Activated gamma-delta T cell treated with anti-CD3 and anti-CD28 coated beads, Interleukin-2, amount 50 U/mL, for 16 hours (primary cell): ENCODE data around the gene HEPACAM.
"Not testable (repeated sequence)": the region's sequence is repeated elsewhere in the genome, so short reads cannot be mapped to it uniquely, and the experiment has no call there.

Experiments used
- DNase-seq: peaks from one replicate; pipeline ENCODE4 v3.0.0-alpha.2; 2020; ENCODE audit warnings: low read depth

The HEPACAM gene

GRCh38 chr11:124935548-124936514, at the start of gene HEPACAM:
HEPACAM (minus strand) TSS chr11:124936047; CDS start chr11:124936006, 41 bp downstream.
- DNase-seq = no peak

GRCh38 chr11:124984512-124984854, 48.6 kb upstream of the HEPACAM start:
- DNase-seq = no peak

- no peak for DNase-seq
Observed at GRCh38 chr11:124983674-124984511, 48.0 kb upstream of the HEPACAM start.

GRCh38 chr11:124982043-124982442, 46.2 kb upstream of the HEPACAM start:
- DNase-seq = no peak

- DNase-seq = no peak
Observed at GRCh38 chr11:124978316-124978715, 42.5 kb upstream of the HEPACAM start.

GRCh38 chr11:124977006-124977405, 41.2 kb upstream of the HEPACAM start:
- DNase-seq = no peak

- DNase-seq = no peak
Observed at GRCh38 chr11:124976531-124976930, 40.7 kb upstream of the HEPACAM start.

- DNase-seq = no peak
Observed at GRCh38 chr11:124971810-124972209, 36.0 kb upstream of the HEPACAM start.

GRCh38 chr11:124970925-124971324, 35.1 kb upstream of the HEPACAM start:
- DNase-seq = no peak

- not testable (repeated sequence) for DNase-seq
Observed at GRCh38 chr11:124968197-124968596, 32.4 kb upstream of the HEPACAM start.

GRCh38 chr11:124961972-124962609, 26.2 kb upstream of the HEPACAM start:
- no peak for DNase-seq

- DNase-seq = no peak
Observed at GRCh38 chr11:124955035-124955434, 19.2 kb upstream of the HEPACAM start.

- DNase-seq = no peak
Observed at GRCh38 chr11:124954590-124954955, 18.7 kb upstream of the HEPACAM start.

GRCh38 chr11:124953753-124954589, 18.1 kb upstream of the HEPACAM start, which contains the start of gene CCDC15:
CCDC15 (plus strand) TSS chr11:124954202; CDS start chr11:124954733, 531 bp downstream.
- DNase-seq = peak; percentile 94

- no peak for DNase-seq
Observed at GRCh38 chr11:124951341-124951740, 15.5 kb upstream of the HEPACAM start.

GRCh38 chr11:124950601-124951330, 14.9 kb upstream of the HEPACAM start:
- DNase-seq = no peak

GRCh38 chr11:124946735-124947141, 10.9 kb upstream of the HEPACAM start:
- no peak for DNase-seq

- no peak for DNase-seq
Observed at GRCh38 chr11:124945826-124946225, 10.0 kb upstream of the HEPACAM start.

- no peak for DNase-seq
Observed at GRCh38 chr11:124944565-124944964, 8.7 kb upstream of the HEPACAM start.

- no peak for DNase-seq
Observed at GRCh38 chr11:124943741-124944140, 7.9 kb upstream of the HEPACAM start.

GRCh38 chr11:124943254-124943616, 7.4 kb upstream of the HEPACAM start:
- DNase-seq = no peak
